Measurements from ENCODE around the gene INSYN1. TPM values are rescaled to one million over a fixed set of nuclear protein-coding genes. Genes with fewer than 3 reads are reported as not detected.

The INSYN1 gene
- total RNA-seq, 1 donor from 2014 or later, result under 0.01 TPM

GRCh38 chr15:73784291-73784690 lies 31.1 kb upstream of the INSYN1 start:
- no peak for DNase-seq (ENCODE audit: low read depth)
- no peak overlapping the region for H3K4me3 ChIP-seq (ENCODE audit: low read depth, low read length)
- TF ChIP-seq CTCF (conservative IDR thresholded peaks at IDR 0.05; ENCODE audit: low read depth, low read length), result no peak

- no peak for TF ChIP-seq CTCF (conservative IDR thresholded peaks at IDR 0.05; ENCODE audit: low read depth, low read length)
- no peak overlapping the region for H3K4me3 ChIP-seq (ENCODE audit: low read depth, low read length)
- DNase-seq (ENCODE audit: low read depth), result no peak
Measured at GRCh38 chr15:73782344-73782959, 29.3 kb upstream of the INSYN1 start.

- no peak for DNase-seq (ENCODE audit: low read depth)
- H3K4me3 ChIP-seq (ENCODE audit: low read depth, low read length), result no peak overlapping the region
- peak; percentile 59 for TF ChIP-seq CTCF (conservative IDR thresholded peaks at IDR 0.05; ENCODE audit: low read depth, low read length)
Measured at GRCh38 chr15:73781038-73781925, 28.1 kb upstream of the INSYN1 start.

- DNase-seq (ENCODE audit: low read depth), result no peak
- no peak for TF ChIP-seq CTCF (conservative IDR thresholded peaks at IDR 0.05; ENCODE audit: low read depth, low read length)
- H3K4me3 ChIP-seq (ENCODE audit: low read depth, low read length), result no peak overlapping the region
Measured at GRCh38 chr15:73779974-73780373, 26.8 kb upstream of the INSYN1 start.

- DNase-seq (ENCODE audit: low read depth), result no peak
- no peak for TF ChIP-seq CTCF (conservative IDR thresholded peaks at IDR 0.05; ENCODE audit: low read depth, low read length)
- H3K4me3 ChIP-seq (ENCODE audit: low read depth, low read length), result no peak overlapping the region
Measured at GRCh38 chr15:73777741-73778140, 24.6 kb upstream of the INSYN1 start.

- no peak for DNase-seq (ENCODE audit: low read depth)
- TF ChIP-seq CTCF (conservative IDR thresholded peaks at IDR 0.05; ENCODE audit: low read depth, low read length), result no peak
- H3K4me3 ChIP-seq (ENCODE audit: low read depth, low read length), result no peak overlapping the region
Measured at GRCh38 chr15:73773428-73773827, 20.3 kb upstream of the INSYN1 start.
